Stimulated activated CD8-positive, alpha-beta memory T cell treated with anti-CD3 and anti-CD28 coated beads, Interleukin-2, amount 100 ng/mL, for 1 hour (primary cell): ENCODE data around the gene LPIN3.

Experiments
- DNase-seq, 2 donors: peaks; one replicate each; pipeline ENCODE4 v3.0.0-alpha.2; 2020; ENCODE audit warnings: low read depth in 2 of 2

The LPIN3 gene

DNA sequence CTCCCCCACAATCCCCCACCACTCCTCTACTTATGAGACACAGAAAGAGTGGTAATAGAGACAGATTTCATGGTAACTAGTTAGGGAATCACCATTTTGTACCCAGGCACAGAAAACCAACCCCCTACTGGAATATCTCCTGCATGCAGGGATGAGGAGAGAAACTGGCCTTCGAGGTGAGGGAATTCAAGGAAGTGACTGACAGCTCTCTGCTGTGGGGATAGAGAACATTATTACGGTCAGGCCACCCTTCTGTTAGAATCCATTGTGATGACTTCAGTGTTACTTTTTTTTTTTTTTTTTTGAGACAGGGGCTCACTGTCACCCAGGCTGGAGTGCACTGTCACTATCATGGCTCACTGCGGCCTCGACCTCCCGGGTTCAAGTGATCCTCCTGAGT lies 13.4 kb upstream of the LPIN3 start:
- DNase-seq: no peak

DNA sequence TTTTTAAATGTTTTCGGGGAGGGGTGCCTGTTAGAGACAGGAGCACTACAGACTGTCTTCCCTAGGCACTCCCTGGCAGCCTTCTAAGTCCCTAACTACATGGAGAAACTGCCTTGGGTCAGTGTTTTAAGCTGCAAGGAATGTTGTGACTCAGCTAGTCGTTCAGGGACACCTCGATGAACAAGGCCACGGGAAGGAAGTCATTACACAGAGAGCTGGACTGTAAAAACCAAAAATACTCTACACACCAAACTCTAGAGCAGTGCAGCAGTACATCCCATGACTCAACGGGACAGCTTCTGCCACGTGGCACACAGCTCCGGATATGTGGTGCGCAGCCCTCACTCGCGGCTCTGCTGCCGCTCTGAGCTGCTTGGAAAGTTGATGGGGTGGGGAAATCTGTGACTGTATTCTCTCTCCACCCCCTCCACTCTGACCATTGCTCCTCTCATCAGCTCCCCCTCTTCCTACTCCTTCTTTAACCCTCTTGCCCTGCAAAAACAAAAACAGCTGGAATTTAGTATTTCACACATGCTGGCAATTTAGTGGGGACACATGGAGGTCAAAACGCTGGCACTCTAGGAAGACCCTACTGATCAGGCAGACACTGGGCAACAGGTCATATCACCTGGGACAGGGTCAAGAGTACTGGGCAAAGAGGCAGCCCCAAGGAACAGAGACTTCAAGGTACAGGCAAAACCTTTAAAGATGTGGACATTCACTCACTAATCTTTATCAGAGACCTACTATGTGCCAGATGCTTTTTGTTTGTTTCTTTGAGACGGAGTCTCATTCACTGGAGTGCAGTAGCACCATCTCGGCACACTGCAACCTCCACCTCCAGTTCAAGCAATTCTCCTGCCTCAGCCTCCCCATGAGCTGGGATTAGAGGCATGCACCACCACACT lies 10.9 kb upstream of the LPIN3 start:
- DNase-seq: peak; percentile 25 to 40

DNA sequence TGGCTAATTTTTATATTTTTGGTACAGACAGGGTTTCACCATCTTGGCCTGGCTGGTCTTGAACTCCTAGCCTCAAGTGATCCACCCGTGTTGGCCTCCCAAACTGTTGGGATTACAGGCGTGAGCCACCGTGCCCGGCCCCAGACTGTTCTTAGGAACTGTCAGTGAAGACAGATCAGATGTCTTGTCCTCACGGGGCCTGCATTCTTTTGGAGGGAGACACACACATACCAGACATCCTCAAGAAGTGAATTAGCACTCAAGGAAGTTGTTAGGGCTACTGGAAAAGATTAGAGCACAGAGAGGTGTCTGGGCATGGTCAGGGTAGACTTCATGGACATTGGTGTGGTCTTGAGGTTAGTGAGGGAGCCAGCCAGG lies 10.3 kb upstream of the LPIN3 start:
- no peak for DNase-seq

DNA sequence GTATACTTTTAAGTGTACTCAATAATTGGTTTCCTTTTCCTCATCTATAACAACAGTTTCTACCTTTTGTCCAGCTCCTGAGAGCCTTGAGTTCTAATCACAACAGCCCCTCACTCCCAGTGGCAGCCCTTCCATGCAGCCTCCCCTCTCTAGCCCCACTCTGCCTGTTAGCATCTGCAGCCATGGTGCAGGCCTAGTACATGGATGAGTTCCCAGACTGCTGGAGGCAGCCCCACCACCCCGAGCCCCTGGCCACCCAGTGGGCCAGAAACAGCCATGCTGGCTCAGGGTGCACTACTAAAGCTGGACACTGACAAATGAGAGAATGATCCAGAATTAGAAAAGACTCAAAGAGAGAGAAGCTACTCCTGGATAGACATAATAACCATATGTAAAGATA lies 9.7 kb upstream of the LPIN3 start:
- no peak for DNase-seq

DNA sequence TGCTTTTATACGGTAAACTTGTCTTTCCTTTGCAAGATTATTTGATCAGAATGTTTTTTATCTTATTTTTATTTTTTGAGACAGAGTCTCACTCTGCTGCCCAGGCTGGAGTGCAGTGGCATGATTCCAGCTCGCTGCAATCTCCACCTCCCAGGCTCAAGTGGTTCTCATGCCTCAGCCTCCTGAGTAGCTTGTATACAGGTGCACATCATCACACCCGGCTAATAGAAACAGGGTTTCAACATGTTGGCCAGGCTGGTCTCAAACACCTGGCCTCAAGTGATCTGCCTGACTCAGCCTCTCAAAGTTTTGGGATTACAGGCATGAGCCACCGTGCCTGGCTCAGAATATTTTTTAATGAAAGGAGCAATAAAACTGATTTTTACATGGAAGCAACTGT lies 8.9 kb upstream of the LPIN3 start:
- DNase-seq: no peak

DNA sequence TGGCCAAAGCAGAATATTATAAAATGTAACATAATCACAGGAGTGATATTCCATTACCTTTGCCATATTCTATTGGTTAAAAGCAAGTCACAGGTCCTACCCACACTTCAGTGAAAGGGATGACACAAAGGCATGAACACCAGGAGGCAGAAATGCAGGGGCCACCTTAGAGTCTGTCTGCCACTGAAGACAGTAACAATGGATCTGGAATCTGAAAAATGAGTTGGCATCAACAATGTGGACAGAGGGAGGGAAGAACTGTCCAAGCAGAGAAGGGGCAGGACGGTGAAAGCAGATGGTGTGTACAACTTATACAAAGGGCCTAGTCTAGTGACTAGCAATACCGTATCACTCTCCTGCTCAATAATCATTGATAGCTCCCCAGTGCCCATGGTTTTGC lies 6.6 kb upstream of the LPIN3 start:
- DNase-seq: no peak

DNA sequence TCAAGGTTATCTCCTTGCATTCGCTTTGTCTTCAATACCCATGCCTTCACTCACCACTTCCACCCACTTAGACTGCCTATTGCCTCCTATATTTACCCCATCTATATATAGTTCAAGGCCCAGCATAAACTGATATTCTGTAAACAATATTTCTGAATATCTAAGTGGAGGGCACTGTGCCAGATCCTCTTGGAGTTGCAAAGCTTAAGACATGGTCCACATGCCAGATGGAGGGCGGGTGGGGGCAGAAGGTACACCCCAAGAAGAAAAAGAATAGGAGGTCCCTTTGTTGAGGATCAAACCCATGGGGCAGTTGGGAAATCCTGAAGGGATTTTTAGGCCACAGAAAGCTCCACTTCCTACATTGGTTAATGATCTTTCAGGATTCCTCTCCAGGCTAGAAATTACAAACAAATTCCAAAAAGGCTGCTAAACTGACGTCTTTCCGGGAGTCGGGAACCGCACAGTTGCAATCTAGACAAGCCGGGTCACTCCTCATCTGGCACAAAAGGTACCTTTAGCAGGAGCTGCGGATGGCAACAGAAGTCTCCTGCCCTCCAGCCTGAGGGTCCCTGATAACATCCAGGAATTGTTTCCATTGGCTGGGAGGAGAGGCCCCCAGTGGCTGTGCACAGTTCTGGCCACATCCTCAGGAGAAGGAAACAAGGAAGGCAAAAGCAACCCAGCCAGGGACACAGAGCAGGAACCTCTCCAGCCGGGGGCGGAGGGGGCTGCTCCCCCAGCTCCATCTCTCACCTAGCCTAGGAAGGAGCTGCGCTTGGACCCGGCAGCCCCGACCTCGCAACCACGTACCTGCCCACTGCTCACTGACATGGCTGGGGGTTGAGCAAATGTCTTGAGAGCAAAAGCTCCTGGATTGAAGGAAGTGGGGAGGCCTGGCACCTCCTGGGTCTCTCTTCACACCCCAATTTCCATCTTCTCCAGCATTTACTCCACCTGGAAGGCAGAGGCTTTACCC lies 5.9 kb upstream of the LPIN3 start:
- DNase-seq: no peak

DNA sequence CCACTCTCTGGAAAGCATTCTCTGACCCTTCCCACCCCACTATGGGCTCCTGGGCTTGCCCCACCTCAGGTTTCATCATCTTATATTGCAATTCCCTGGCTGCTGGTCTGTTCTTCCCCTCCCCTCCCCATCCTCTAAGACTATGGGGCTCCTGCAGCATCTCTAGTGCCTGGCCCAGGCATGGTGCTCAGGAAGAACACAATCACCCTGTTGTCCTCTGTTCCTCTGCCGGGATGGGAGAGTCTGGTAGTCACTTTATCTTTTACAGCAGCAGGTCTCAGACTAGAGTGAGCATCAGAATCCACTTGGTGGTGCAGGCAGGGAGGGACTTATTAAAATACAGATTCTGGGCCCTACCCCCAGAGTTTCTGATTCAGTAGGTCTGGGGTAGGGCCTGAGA lies 5.0 kb upstream of the LPIN3 start:
- no peak for DNase-seq

DNA sequence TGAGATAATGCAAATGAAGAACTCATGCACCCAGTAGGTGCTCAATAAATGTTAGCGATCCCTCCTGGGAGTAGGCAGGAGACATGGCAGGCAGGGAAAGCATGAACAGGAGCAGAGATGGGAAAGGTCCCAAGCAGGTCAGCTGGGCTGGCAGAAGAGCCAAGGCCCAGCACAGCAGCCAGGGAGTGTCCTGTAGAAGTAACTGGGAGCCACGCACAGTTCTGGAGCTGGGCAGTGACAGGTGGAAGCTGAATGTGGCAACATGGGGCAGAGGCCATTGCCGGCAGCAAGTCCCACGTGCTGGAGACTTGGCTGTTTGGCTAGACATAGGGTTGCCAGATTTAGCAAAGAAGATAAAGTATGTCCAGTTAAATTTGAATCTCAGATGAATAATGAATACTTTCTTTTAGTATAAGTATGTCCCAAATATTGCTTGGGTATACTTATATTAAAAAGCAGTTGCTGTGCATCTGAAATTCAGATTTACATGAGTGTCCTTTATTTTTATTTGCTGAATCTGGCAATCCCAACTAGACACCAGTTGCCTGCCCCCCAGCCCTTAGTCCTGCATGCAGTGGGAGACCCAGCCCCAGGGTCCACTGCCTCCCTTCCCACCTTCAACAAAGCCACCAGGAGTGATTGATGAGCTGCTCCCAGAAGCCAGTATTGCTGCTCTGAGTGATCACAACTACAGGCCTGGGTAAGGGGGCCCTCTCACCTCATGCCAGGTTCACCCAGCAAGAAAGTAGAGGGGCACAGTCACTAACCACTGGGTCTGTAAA lies 3.7 kb upstream of the LPIN3 start:
- no peak for DNase-seq

DNA sequence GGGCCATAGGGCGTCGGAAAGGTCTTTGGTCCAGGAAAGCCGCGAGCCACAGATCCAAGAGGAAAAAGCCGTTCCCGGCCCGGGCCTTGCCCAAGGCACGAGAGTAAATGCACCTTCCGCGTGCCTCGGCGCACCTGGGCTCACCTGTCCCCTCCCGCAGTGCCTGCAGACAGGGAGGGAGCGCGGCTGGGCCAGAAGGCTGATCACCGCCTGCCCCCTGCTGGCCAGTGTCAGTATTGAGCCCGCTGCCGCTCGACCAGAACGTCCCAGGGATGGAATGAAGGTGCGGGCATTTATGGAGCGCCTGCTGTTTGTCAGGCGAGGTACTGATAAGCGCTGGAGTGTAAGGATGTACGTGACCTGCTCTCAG lies 679 bp upstream of the LPIN3 start:
- DNase-seq: peak; percentile 66 to 76

DNA sequence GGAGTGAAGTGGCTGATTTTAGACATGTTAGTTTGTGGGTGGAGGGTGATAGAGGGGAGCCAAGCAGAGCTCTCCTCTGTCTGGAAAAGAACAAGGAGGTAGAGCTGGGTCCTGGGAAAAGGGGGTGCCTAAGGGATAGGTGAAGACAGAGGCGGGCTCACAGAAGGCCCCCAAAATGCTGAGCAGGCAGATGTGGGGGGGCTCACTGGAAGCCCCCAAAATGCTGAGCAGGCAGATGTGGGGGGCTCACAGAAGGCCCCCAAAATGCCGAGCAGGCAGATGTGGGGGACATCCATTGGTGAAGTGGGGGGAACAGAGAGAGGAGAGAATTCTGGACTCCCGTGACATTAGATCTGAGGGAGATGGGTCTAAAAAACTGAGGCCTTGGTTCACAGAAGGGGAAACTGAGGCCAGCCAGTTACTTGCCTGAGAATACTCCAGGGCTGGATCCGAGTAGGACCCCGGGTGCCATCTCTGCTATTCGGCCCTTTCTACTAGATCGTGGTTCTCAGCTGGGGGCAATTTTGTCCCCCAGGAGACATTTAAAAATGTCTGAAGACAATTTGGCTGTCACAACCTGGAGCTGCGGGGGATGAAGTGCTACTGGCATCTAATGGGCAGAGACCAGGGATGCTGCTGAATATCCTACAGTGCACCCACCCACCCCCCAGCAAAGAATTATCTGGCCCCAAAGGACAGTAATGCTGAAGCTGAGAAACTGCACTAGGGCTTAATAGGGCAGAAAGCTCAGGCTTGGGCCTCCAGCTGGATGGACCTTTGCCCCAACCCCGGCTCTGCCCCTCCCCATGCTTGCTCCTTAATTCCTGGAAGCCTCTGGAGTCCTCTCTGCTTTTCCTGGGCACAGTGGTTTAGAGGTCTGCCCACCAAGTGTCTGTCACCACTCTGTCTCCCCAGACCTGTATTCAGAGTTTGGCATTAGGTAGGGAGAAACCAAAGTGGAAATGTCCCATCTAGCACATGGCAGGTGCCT lies 2.1 kb downstream of the LPIN3 start:
- no peak for DNase-seq

DNA sequence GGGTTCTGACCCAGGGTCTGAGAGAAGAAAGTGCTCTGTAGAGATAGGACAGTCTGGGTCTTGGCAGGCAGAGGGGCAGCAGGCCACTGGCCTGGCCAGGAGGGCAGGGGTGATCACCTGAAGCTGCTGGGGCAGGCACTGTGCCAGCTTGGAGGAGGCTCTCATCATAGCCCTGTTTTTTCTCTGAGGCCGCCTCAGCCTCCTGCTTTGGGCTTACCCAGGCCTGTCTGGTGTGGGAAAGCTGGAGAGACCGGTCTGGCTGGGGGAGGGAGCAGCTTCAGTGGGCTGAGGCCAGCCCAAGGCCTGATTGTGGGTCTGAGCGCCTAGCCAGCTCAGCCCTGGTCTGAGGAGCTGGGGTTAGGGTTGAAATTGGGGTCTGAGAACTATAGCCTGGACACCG lies 3.9 kb downstream of the LPIN3 start:
- no peak for DNase-seq

DNA sequence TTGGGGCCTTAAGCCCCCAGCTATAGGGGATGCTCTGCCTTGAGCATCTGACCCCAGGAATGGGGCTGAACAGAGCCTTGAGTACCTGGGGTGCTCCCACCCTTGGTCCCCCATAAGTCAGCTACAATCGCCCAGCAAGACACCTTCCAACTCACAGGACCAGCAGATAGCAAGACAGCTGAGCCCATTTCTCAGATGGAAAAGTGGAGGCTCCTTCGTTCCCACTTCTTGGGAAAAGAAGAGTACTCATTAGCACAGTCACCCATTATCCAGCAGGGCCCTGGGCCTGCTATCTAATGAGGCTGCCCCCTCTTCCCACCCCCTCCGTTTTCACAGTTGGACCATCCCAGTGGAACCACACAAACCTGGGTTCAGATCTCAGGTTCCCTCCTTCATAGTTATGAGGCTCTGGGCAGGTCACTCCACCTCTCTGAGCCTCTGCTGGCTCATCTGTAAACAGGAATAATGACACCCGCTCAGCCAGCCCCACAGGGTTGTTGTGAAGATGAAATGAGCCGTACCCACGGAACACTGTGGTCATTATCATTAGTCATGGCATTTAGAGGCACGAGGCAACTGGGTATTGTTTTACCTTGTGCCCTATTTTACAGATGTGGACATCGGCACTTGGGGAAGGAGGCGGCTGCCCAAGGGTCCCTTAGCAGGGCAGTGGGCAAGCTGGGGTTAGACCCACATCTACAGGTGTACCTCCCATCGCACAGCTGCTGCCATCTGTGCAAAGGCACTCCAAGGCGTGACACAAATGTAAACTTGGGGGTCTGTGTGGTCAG lies 4.5 kb downstream of the LPIN3 start:
- no peak for DNase-seq

DNA sequence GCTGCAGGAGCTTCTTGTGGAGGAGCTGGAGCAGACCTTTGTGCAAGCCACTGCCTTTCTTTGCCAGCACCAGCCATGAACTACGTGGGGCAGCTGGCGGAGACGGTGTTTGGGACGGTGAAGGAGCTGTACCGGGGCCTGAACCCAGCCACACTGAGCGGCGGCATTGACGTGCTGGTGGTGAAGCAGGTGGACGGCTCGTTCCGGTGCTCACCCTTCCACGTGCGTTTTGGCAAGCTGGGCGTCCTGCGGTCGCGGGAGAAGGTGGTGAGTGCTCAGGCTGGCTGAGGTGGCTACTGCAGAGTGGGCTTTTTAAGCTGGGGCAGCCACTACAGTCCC lies 5.1 kb downstream of the LPIN3 start:
- no peak for DNase-seq

DNA sequence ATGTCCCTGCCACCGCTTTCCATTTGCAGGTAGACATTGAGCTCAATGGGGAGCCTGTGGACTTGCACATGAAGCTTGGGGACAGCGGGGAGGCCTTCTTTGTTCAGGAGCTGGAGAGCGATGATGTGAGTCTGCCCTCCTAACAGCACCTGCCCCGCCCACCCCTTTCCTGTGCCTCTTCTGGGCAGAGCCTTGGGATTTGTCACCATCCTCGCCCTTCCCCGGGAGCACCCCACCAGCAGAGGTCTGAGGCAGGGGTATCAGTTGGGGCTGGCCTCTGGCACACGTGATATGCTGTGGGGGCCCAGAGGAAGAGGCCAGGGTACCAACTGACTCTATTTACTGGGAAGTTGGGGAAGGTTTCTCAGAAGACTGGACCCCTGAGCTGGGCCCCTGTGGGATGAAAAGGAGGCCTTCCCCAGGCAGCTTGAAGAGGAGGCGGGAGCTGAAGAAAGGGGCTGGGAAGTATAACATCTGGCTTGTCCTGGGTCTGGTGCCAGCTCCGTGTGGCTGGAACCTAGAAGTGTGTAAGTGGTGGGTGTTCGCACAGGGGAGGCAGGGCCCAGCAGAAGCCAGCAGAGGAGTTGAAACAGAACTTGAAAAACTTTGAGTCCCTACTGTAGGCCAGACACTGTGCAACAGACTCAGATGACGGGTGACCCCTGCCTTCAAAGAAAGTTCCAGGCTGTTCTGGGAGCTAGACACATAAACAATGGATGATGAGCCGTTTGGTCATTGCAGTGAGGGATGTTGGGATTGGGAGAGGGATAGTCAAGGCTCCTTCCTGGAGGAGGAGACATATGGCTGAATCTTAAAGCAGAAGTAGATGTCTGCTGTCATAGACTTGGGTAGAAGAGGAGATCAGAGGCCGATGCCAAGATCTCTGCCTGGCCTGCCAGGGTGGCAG lies 7.2 kb downstream of the LPIN3 start:
- DNase-seq: no peak

DNA sequence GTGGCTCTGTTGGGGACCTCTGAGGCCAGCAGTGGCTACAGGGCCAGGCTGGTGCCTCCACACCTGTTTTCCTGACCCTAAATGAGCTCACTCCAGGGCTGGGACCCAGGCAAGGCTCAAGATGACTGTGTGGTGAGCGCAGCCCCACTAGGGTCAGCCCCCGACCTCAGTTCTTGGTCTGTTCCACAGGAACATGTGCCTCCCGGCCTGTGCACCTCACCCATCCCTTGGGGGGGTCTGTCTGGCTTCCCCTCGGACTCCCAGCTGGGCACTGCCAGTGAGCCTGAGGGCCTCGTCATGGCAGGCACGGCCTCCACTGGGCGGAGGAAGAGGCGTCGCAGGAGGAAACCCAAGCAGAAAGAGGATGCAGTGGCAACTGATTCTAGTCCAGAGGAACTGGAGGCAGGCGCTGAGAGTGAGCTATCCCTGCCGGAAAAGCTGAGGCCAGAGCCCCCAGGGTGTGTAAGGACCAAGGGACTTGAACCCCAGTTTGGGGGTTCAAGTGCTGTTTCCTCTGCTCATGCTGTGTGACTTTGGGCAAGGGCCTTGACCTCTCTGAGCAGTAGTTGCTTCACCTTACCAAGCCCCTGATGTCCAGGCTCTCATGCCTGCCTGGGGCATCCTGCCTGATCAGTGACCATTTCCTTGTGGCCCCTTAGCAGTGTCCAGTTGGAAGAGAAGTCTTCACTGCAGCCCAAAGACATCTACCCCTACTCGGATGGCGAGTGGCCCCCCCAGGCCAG lies 8.0 kb downstream of the LPIN3 start:
- DNase-seq: no peak

DNA sequence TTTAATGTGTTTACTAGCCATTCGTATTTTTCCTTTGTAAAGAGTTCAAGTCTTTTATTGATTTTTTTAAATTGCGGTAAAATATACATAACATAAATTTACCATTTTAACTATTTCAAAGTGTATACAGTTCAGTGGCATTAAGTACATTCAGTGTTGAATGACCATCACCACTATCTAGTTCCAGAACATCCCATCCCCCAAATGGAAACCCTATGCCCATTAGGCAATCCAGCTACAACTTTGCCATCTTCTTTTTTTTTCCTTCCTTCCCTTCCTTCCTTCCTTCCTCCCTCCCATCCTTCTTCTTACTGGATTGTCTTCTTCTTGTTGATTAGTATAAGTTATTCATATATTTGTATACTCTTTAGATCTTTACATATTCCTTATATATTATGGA lies 8.6 kb downstream of the LPIN3 start:
- DNase-seq: no peak

DNA sequence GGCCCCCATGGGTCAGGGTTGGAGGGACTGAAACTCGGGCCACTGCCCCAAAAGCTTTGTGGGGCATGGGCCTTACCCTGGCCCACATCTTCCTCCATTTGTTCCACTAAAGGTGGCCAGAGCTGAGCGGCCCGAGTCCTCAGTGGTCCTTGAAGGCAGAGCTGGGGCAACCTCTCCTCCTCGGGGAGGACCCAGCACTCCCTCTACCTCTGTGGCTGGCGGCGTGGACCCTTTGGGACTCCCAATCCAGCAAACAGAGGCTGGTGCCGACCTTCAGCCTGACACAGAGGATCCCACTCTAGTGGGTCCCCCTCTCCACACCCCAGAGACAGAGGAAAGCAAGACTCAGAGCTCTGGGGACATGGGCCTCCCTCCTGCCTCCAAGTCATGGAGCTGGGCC lies 9.3 kb downstream of the LPIN3 start:
- no peak for DNase-seq
